Measurements from ENCODE around the gene BNC2.

- TF ChIP-seq POLR2AphosphoS5 (IDR thresholded peaks at IDR 0.05) (no peak), POLR2A (IDR thresholded peaks at IDR 0.05) (no peak), CTCF (IDR thresholded peaks at IDR 0.05) (no peak)
These were observed 483.1 kb downstream of the BNC2 start for GRCh38 chr9:16387382-16387781.
